A172 (cell line): ENCODE results near the gene TSPAN15. TPM values are rescaled to one million over a fixed set of nuclear protein-coding genes. Genes with fewer than 3 reads are reported as not detected.

Experiments
- DNase-seq: peaks from one replicate; pipeline ENCODE4 v3.0.0-alpha.2; 2015; ENCODE audit warnings: low spot score
- total RNA-seq: library from RNA; depleted of rRNA; stranded (reverse); fragments of >200 nt; shearing (Covaris generic); gene quantifications from 2 replicates; pipeline ENCODE4 v1.2.3, GENCODE V29; 2014; rRNA removed

TSPAN15 gene
- total RNA-seq, 1 experiment from 2014 or later = 18.7 TPM

DNA sequence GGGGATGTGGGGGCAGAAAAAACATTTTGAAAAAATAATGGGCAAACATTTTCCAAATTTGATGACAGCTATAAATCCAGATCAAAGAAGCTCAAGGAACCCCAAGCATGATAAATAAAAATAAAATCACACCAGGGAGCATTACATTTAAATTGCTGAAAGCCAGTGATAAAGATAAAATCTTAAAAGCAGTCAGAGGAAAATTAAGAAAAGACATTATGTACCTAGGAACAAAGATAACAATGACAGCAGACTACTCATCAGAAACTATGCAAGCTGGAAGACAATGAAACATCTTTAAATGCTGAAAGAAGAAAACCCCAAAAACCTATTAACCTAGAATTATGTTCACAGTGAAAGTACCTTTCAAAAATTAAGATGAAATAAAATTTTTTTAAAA, 98.7 kb downstream of the TSPAN15 start:
- no peak for DNase-seq

- DNase-seq = no peak
Measured at GRCh38 chr10:69552268-69552667, 101.0 kb downstream of the TSPAN15 start.

DNA sequence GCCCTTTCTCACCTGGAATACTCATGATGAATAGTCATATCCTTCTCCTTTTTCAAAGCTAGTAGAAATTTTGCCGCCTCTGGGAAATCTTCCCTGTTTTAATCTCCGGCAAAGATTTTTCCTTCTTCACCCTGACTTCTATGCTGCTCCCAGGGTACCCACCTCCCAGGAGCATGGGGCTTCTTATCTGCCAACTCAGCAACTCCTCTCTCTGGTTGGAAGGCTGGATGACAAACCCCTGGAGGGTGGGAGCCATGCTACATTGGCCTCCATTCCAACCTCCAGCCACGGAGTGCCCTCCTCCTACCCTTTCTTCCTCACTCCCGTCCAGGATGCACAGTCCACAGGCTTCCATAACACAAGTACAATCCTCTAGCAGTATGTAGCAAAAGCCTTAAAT, 102.1 kb downstream of the TSPAN15 start:
- no peak for DNase-seq

DNA sequence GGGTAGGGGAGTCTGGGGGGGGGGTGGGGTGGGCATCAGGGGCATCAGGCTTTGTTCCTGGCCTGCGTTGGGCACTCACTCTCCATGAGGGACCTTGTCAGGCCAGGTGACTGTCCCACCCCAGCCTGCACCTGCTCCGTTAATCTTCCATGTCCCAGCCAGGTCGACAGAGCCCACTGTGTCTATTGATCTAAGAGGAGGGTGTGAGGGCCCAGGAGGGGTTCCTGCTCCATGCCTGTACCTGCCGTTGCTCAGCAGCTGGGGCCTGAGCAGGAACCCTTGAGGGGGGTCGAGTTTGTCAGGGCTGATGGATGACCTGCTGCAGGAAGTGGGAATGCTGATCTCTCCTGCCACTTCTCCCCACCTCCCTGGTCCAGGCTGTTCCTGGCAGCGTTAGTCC, 103.3 kb downstream of the TSPAN15 start:
- DNase-seq = no peak

Other genes with a start within 250 kb of the TSPAN15 start
- gene HKDC1, start 231.1 kb upstream of the TSPAN15 start, total RNA-seq = 22.7 and 35.3 TPM in 2 replicates
- 128 and 152 TPM in 2 replicates for gene HK1, start 173.0 kb upstream of the TSPAN15 start, total RNA-seq
- not detected in 2 replicates for gene TACR2, start 34.5 kb upstream of the TSPAN15 start, total RNA-seq
- gene NEUROG3, start 122.0 kb downstream of the TSPAN15 start, total RNA-seq = not detected in 2 replicates
- gene FAM241B, start 178.8 kb downstream of the TSPAN15 start, total RNA-seq = 7.4 and 10.8 TPM in 2 replicates